ENCODE results near the gene TUBAL3. TPM values are rescaled to one million over a fixed set of nuclear protein-coding genes. Genes with fewer than 3 reads are reported as not detected.

The TUBAL3 gene
- total RNA-seq, 1 experiment from 2014 or later: not detected

DNA sequence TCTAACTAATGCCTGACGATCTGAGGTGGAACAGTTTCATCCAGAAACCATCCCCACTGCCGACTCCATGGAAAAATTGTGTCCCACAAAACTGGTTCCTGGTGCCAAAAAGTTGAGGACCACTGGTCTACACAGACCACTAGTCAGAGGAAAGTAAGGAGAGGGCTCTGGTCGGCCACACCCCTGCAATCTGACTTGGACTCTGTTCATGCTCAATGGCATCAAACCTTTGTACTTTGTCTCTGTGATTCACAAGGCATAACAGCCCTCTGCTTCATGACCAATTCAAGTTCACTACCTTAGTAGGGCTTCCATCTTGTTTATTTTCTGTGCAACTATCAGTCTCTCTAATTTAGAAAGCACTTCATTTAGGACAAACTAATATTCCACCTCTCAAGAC lies 1.8 kb downstream of the TUBAL3 start:
- H2AFZ ChIP-seq (ENCODE audit: low read length): no peak overlapping the region
- H3K4me2 ChIP-seq (ENCODE audit: insufficient read depth, insufficient read length, low read length): no peak overlapping the region
- H4K5ac ChIP-seq (ENCODE audit: insufficient read length, low read depth, low read length): no peak overlapping the region
- no peak overlapping the region for H2BK15ac ChIP-seq (ENCODE audit: low read depth, low read length)
- no peaks in the 10 kb centered on the region for H3K4me1 ChIP-seq (ENCODE audit: insufficient read depth, low read length)
- no peaks in the 10 kb centered on the region for H4K20me1 ChIP-seq (ENCODE audit: control insufficient read depth, insufficient read depth, insufficient read length)
- H3K27ac Mint-ChIP-seq: no peak overlapping the region
- H3K9ac ChIP-seq (ENCODE audit: extremely low read depth, insufficient read length, low read length): no peak overlapping the region
- H3K4me1 Mint-ChIP-seq: no peaks in the 10 kb centered on the region; a peak in 1 of 4 replicates
- H3K79me2 ChIP-seq (ENCODE audit: insufficient read depth, low read length): no peaks in the 10 kb centered on the region
- no peak overlapping the region for H3K56ac ChIP-seq (ENCODE audit: insufficient read length, low read depth, low read length)
- no peak overlapping the region for H2BK20ac ChIP-seq (ENCODE audit: low read depth, low read length, poor library complexity, severe bottlenecking)
- H4K91ac ChIP-seq (ENCODE audit: insufficient read length, low read depth, low read length): no peak overlapping the region
- no peak overlapping the region for H3K27ac ChIP-seq (ENCODE audit: insufficient read length, low read depth, low read length)
- H3K23me2 ChIP-seq (ENCODE audit: insufficient read length, low read depth, low read length, poor library complexity, severe bottlenecking): no peaks in the 10 kb centered on the region
- H3K27me3 Mint-ChIP-seq (ENCODE audit: low read depth): no peaks in the 10 kb centered on the region
- H3K23ac ChIP-seq (ENCODE audit: insufficient read length, low read depth, low read length): no peak overlapping the region
- no peak overlapping the region for H3K4ac ChIP-seq (ENCODE audit: low read depth, low read length)
- H3K9me3 Mint-ChIP-seq: peaks cover 12 to 14% of the 10 kb centered on the region in 2 experiments
- H2BK5ac ChIP-seq (ENCODE audit: insufficient read length, low read length): no peak overlapping the region
- no peak overlapping the region for H2AK5ac ChIP-seq (ENCODE audit: insufficient read length, low read length)
- no peak overlapping the region for H2BK120ac ChIP-seq (ENCODE audit: low read depth, low read length, poor library complexity, severe bottlenecking)
- no peak overlapping the region for H2BK12ac ChIP-seq (ENCODE audit: insufficient read length, low read depth, low read length)
- TF ChIP-seq, protein P1, sequence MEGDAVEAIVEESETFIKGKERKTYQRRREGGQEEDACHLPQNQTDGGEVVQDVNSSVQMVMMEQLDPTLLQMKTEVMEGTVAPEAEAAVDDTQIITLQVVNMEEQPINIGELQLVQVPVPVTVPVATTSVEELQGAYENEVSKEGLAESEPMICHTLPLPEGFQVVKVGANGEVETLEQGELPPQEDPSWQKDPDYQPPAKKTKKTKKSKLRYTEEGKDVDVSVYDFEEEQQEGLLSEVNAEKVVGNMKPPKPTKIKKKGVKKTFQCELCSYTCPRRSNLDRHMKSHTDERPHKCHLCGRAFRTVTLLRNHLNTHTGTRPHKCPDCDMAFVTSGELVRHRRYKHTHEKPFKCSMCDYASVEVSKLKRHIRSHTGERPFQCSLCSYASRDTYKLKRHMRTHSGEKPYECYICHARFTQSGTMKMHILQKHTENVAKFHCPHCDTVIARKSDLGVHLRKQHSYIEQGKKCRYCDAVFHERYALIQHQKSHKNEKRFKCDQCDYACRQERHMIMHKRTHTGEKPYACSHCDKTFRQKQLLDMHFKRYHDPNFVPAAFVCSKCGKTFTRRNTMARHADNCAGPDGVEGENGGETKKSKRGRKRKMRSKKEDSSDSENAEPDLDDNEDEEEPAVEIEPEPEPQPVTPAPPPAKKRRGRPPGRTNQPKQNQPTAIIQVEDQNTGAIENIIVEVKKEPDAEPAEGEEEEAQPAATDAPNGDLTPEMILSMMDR (conservative IDR thresholded peaks at IDR 0.05): no peak
- H3K14ac ChIP-seq (ENCODE audit: insufficient read depth, low read length): no peak overlapping the region
- H3K27me3 ChIP-seq (ENCODE audit: insufficient read depth, low read length): no peaks in the 10 kb centered on the region
- no peak overlapping the region for H4K8ac ChIP-seq (replicated peaks; ENCODE audit: insufficient read length, low read depth, low read length)
- H3K18ac ChIP-seq (ENCODE audit: insufficient read length, low read depth, low read length): no peak overlapping the region
- H3K4me3 Mint-ChIP-seq: no peak overlapping the region
- H3T11ph ChIP-seq (ENCODE audit: low read length): no peak overlapping the region
- no CpG with 5 or more reads among the region's 3 CpGs for WGBS (ENCODE audit: extremely low coverage, insufficient read length, low lambda C conversion rate)
- H3K9me3 ChIP-seq (ENCODE audit: control insufficient read depth, low read depth, low read length): no peaks in the 10 kb centered on the region
- no peaks in the 10 kb centered on the region for H3K79me1 ChIP-seq (ENCODE audit: insufficient read depth, low read depth, low read length, poor library complexity, severe bottlenecking)
- no peak for DNase-seq
- peaks cover under 1 to 6% (median 5%) of the 10 kb centered on the region in 3 experiments; a peak in 5 of 7 replicates for H3K36me3 Mint-ChIP-seq (ENCODE audit: insufficient read depth in 1 of 3, low read depth in 3 of 3)
